Mesodermal cell (in vitro differentiated cells): ENCODE results near the gene SLAMF8.

Source experiments
- H3K27ac ChIP-seq: 2 replicates; pipeline ENCODE4 v1.7.0; 2013; ENCODE audit warnings: mild to moderate bottlenecking, low read depth, low read length, moderate library complexity; ENCODE audit not compliant: severe bottlenecking
- H3K36me3 ChIP-seq: 2 replicates; pipeline ENCODE4 v1.7.1; 2013; ENCODE audit warnings: mild to moderate bottlenecking, low read length, moderate library complexity; ENCODE audit not compliant: control insufficient read depth, insufficient read depth
- H3K4me1 ChIP-seq: one replicate; pipeline ENCODE4 v1.7.1; 2013; ENCODE audit warnings: mild to moderate bottlenecking, low read length; ENCODE audit not compliant: insufficient read depth, control insufficient read depth, poor library complexity, severe bottlenecking
- H3K4me3 ChIP-seq: 2 replicates; pipeline ENCODE4 v1.7.0; 2013; ENCODE audit warnings: low read length, control low read depth, mild to moderate bottlenecking; ENCODE audit not compliant: insufficient read depth, poor library complexity, severe bottlenecking; ENCODE audit errors: extremely low read depth
- H3K9me3 ChIP-seq: 2 replicates; pipeline ENCODE4 v1.7.1; 2013; ENCODE audit warnings: mild to moderate bottlenecking, low read length, moderate library complexity; ENCODE audit not compliant: control insufficient read depth
- WGBS, 2 experiments: methylation state at CpG; one replicate each; pipeline ENCODE4 v1.1.5; 2013; ENCODE audit warnings: missing lambda C conversion rate in 2 of 2; ENCODE audit not compliant: insufficient coverage in 2 of 2; 5-methylcytosine and 5-hydroxymethylcytosine counted together

SLAMF8 gene

GRCh38 chr1:159821171-159821867 lies 5.4 kb upstream of the SLAMF8 start:
- no peak overlapping the region for H3K4me3 ChIP-seq
- no peaks in the 10 kb centered on the region for H3K9me3 ChIP-seq
- H3K4me1 ChIP-seq, result peaks cover 3% of the 10 kb centered on the region
- no peaks in the 10 kb centered on the region for H3K36me3 ChIP-seq
- H3K27ac ChIP-seq, result no peak overlapping the region
- 82 to 87% methylated on average over 6 of the region's 9 CpGs for WGBS, 2 experiments

- Histone ChIP-seq H3K27ac (no peak overlapping the region), H3K4me1 (peaks cover 3% of the 10 kb centered on the region), H3K4me3 (no peak overlapping the region), H3K9me3 (no peaks in the 10 kb centered on the region), H3K36me3 (no peaks in the 10 kb centered on the region)
- 10 to 35% methylated on average over 2 to 4 of the region's 7 CpGs for WGBS, 2 experiments
Measured at GRCh38 chr1:159823406-159823805, 3.3 kb upstream of the SLAMF8 start.

- Histone ChIP-seq H3K9me3 (no peaks in the 10 kb centered on the region), H3K4me3 (no peak overlapping the region), H3K4me1 (peaks cover 17% of the 10 kb centered on the region), H3K36me3 (no peaks in the 10 kb centered on the region), H3K27ac (no peak overlapping the region)
- 90 to 100% methylated on average over 1 to 2 of the region's 3 CpGs for WGBS, 2 experiments
Measured at GRCh38 chr1:159825564-159825963, 1.1 kb upstream of the SLAMF8 start.

- H3K4me1 ChIP-seq, result peaks cover 22% of the 10 kb centered on the region
- no peak overlapping the region for H3K27ac ChIP-seq
- 80 to 86% methylated on average over 3 to 4 of the region's 6 CpGs for WGBS, 2 experiments
- no peaks in the 10 kb centered on the region for H3K36me3 ChIP-seq
- H3K9me3 ChIP-seq, result no peaks in the 10 kb centered on the region
- H3K4me3 ChIP-seq, result no peak overlapping the region
Measured at GRCh38 chr1:159827102-159827490, 423 bp downstream of the SLAMF8 start.

GRCh38 chr1:159827549-159827948 lies 876 bp downstream of the SLAMF8 start:
- no peak overlapping the region for H3K27ac ChIP-seq
- H3K4me3 ChIP-seq, result no peak overlapping the region
- H3K9me3 ChIP-seq, result no peaks in the 10 kb centered on the region
- H3K36me3 ChIP-seq, result no peaks in the 10 kb centered on the region
- H3K4me1 ChIP-seq, result peaks cover 22% of the 10 kb centered on the region
- 80 to 93% methylated on average over 2 of the region's 3 CpGs for WGBS, 2 experiments

- H3K4me3 ChIP-seq, result no peak overlapping the region
- H3K36me3 ChIP-seq, result no peaks in the 10 kb centered on the region
- no peaks in the 10 kb centered on the region for H3K9me3 ChIP-seq
- H3K27ac ChIP-seq, result no peak overlapping the region
- peaks cover 22% of the 10 kb centered on the region for H3K4me1 ChIP-seq
- 40 to 70% methylated on average over 1 to 2 of the region's 3 CpGs for WGBS, 2 experiments
Measured at GRCh38 chr1:159828176-159828575, 1.5 kb downstream of the SLAMF8 start.

GRCh38 chr1:159828581-159829272 lies 2.1 kb downstream of the SLAMF8 start:
- H3K36me3 ChIP-seq, result no peaks in the 10 kb centered on the region
- H3K27ac ChIP-seq, result no peak overlapping the region
- WGBS, 2 experiments, result 92 to 96% methylated on average over 10 to 11 of the region's 11 CpGs

GRCh38 chr1:159829273-159829634 lies 2.6 kb downstream of the SLAMF8 start:
- Histone ChIP-seq H3K27ac (no peak overlapping the region), H3K9me3 (no peaks in the 10 kb centered on the region), H3K36me3 (no peaks in the 10 kb centered on the region), H3K4me1 (peaks cover 22% of the 10 kb centered on the region), H3K4me3 (no peak overlapping the region)
- whole genome bisulfite sequencing, 2 experiments, result 25 to 39% methylated on average over 3 of the region's 3 CpGs

More at GRCh38 chr1:159828581-159829272, 2.1 kb downstream of the SLAMF8 start:
- Histone ChIP-seq H3K9me3 (no peaks in the 10 kb centered on the region), H3K4me3 (no peak overlapping the region), H3K4me1 (peaks cover 22% of the 10 kb centered on the region)

GRCh38 chr1:159829822-159830465 lies 3.3 kb downstream of the SLAMF8 start:
- no peak overlapping the region for H3K4me3 ChIP-seq
- no peaks in the 10 kb centered on the region for H3K9me3 ChIP-seq
- WGBS, 2 experiments, result 83 to 87% methylated on average over 17 to 18 of the region's 18 CpGs
- peaks cover 22% of the 10 kb centered on the region for H3K4me1 ChIP-seq
- no peak overlapping the region for H3K27ac ChIP-seq
- no peaks in the 10 kb centered on the region for H3K36me3 ChIP-seq

- H3K27ac ChIP-seq, result no peak overlapping the region
- H3K4me3 ChIP-seq, result no peak overlapping the region
- no peaks in the 10 kb centered on the region for H3K9me3 ChIP-seq
- WGBS, 2 experiments, result 89 to 98% methylated on average over 7 to 8 of the region's 8 CpGs
- H3K4me1 ChIP-seq, result peaks cover 19% of the 10 kb centered on the region
- H3K36me3 ChIP-seq, result no peaks in the 10 kb centered on the region
Measured at GRCh38 chr1:159830722-159831121, 4.0 kb downstream of the SLAMF8 start.
